RKO (cell line): ENCODE results near the gene NPM1.
A peak's percentile ranks its signal among the peaks of the same experiment; 100 is the strongest.
"Not testable (repeated sequence)": the region's sequence is repeated elsewhere in the genome, so short reads cannot be mapped to it uniquely, and the experiment has no call there.

ENCODE experiments used
- DNase-seq: peaks from one replicate; pipeline ENCODE4 v3.0.0-alpha.2; 2016; ENCODE audit warnings: low spot score

Gene NPM1

GRCh38 chr5:171413153-171413910 lies 25.7 kb downstream of the NPM1 start:
- DNase-seq = no peak

- not testable (repeated sequence) for DNase-seq
Observed at GRCh38 chr5:171413993-171414392, 26.3 kb downstream of the NPM1 start.

- peak; percentile 51 for DNase-seq
Observed at GRCh38 chr5:171415115-171415730, 27.6 kb downstream of the NPM1 start.

- DNase-seq = no peak
Observed at GRCh38 chr5:171416160-171417049, 28.8 kb downstream of the NPM1 start.

GRCh38 chr5:171418316-171418981 lies 30.8 kb downstream of the NPM1 start:
- peak; percentile 87 for DNase-seq

GRCh38 chr5:171418982-171419687 lies 31.5 kb downstream of the NPM1 start, which contains the start of gene FGF18:
FGF18 (plus strand) TSS chr5:171419647; CDS start chr5:171420200, 553 bp downstream.
- DNase-seq = peak; percentile 40

GRCh38 chr5:171419688-171420430 lies 32.2 kb downstream of the NPM1 start:
- no peak for DNase-seq

- DNase-seq = no peak
Observed at GRCh38 chr5:171420431-171421241, 33.0 kb downstream of the NPM1 start.

GRCh38 chr5:171421331-171422262 lies 33.9 kb downstream of the NPM1 start:
- no peak for DNase-seq

- no peak for DNase-seq
Observed at GRCh38 chr5:171422495-171422894, 34.8 kb downstream of the NPM1 start.

GRCh38 chr5:171422902-171423663 lies 35.4 kb downstream of the NPM1 start:
- no peak for DNase-seq

- DNase-seq = no peak
Observed at GRCh38 chr5:171424726-171425125, 37.1 kb downstream of the NPM1 start.

- no peak for DNase-seq
Observed at GRCh38 chr5:171425596-171426244, 38.1 kb downstream of the NPM1 start.

- DNase-seq = no peak
Observed at GRCh38 chr5:171426266-171426665, 38.6 kb downstream of the NPM1 start.

- no peak for DNase-seq
Observed at GRCh38 chr5:171426680-171427079, 39.0 kb downstream of the NPM1 start.

GRCh38 chr5:171427318-171428167 lies 39.9 kb downstream of the NPM1 start:
- no peak for DNase-seq
